Keratinocyte (primary cell): Measurements from ENCODE around the gene SBK2. TPM values are rescaled to one million over a fixed set of nuclear protein-coding genes. Genes with fewer than 3 reads are reported as not detected.

ENCODE experiments used
- DNase-seq: peaks from one replicate; pipeline ENCODE4 v3.0.0-alpha.2; 2011; ENCODE audit warnings: low read depth, missing footprints, low spot score
- FAIRE-seq: peaks from 2 replicates; lab custom pipeline; 2011; peaks lifted over from hg19 to GRCh38; lab: Jason Lieb, UNC
- H2AFZ ChIP-seq: 2 replicates; pipeline ENCODE4 v1.6.0; 2012; ENCODE audit warnings: low read length, control low read depth, inconsistent platforms; ENCODE audit not compliant: control insufficient read depth
- H3K27ac ChIP-seq: 2 replicates; pipeline ENCODE4 v1.5.1; 2011; ENCODE audit warnings: low read length; ENCODE audit not compliant: control insufficient read depth, insufficient read depth
- H3K27me3 ChIP-seq: 3 replicates; pipeline ENCODE4 v1.6.0; 2011; ENCODE audit warnings: low read length; ENCODE audit not compliant: control insufficient read depth, insufficient read depth; ENCODE audit errors: extremely low read depth
- H3K36me3 ChIP-seq, 2 experiments: 2 replicates in 1 of 2; 3 replicates in 1 of 2; pipeline ENCODE4 v1.5.1; 2011; ENCODE audit warnings: low read length in 2 of 2, mild to moderate bottlenecking in 1 of 2; ENCODE audit not compliant: control insufficient read depth in 2 of 2, insufficient read depth in 2 of 2; ENCODE audit errors: extremely low read depth in 1 of 2
- H3K4me1 ChIP-seq: 3 replicates; pipeline ENCODE4 v1.5.1; 2011; ENCODE audit warnings: low read length; ENCODE audit not compliant: control insufficient read depth, insufficient read depth; ENCODE audit errors: extremely low read depth
- H3K4me2 ChIP-seq: 3 replicates; pipeline ENCODE4 v1.6.0; 2011; ENCODE audit warnings: low read depth, low read length; ENCODE audit not compliant: control insufficient read depth, insufficient read depth; ENCODE audit errors: extremely low read depth
- H3K4me3 ChIP-seq, 3 experiments: fragments of 200-600 bp in 1 of 3; sonication (generic) in 1 of 3; 2 replicates in 2 of 3; 3 replicates in 1 of 3; pipeline ENCODE4 v1.5.1; 2011 to 2016; ENCODE audit warnings: low read length in 3 of 3, mild to moderate bottlenecking in 3 of 3, control low read depth in 2 of 3, inconsistent platforms in 1 of 3, low read depth in 1 of 3, mixed read lengths in 1 of 3, mixed run types in 1 of 3, moderate library complexity in 1 of 3; ENCODE audit not compliant: control insufficient read depth in 2 of 3, insufficient read depth in 2 of 3; ENCODE audit errors: extremely low read depth in 1 of 3
- H3K79me2 ChIP-seq: 2 replicates; pipeline ENCODE4 v1.6.0; 2012; ENCODE audit warnings: low read length; ENCODE audit not compliant: control insufficient read depth, insufficient read depth
- H3K9ac ChIP-seq: 3 replicates; pipeline ENCODE4 v1.6.0; 2011; ENCODE audit warnings: low read length; ENCODE audit not compliant: control insufficient read depth, insufficient read depth; ENCODE audit errors: extremely low read depth
- H3K9me1 ChIP-seq: 3 replicates; pipeline ENCODE4 v1.6.0; 2011; ENCODE audit warnings: low read length; ENCODE audit not compliant: control insufficient read depth, insufficient read depth; ENCODE audit errors: extremely low read depth
- H3K9me3 ChIP-seq: 2 replicates; pipeline ENCODE4 v1.5.1; 2012; ENCODE audit warnings: low read depth, low read length; ENCODE audit not compliant: control insufficient read depth
- H4K20me1 ChIP-seq: 3 replicates; pipeline ENCODE4 v1.6.0; 2011; ENCODE audit warnings: low read length; ENCODE audit not compliant: control insufficient read depth, insufficient read depth; ENCODE audit errors: extremely low read depth
- CTCF ChIP-seq, 3 experiments: IDR thresholded peaks in 1 of 3; conservative IDR thresholded peaks in 1 of 3; optimal IDR thresholded peaks in 1 of 3; 2 replicates in 2 of 3; 3 replicates in 1 of 3; pipeline versions ENCODE3 to v1.5.1; 2011; ENCODE audit warnings: low read length in 3 of 3, mild to moderate bottlenecking in 3 of 3, moderate library complexity in 2 of 3, control low read depth in 1 of 3, inconsistent platforms in 1 of 3; ENCODE audit not compliant: insufficient read depth in 2 of 3; ENCODE audit errors: extremely low read depth in 1 of 3
- EZH2 ChIP-seq: IDR thresholded peaks from one replicate; pipeline ENCODE4 v1.6.1; 2012; ENCODE audit warnings: inconsistent platforms, mild to moderate bottlenecking, low read length, moderate library complexity
- dilution Hi-C: fragments of 300-500 bp; cut with MboI; formaldehyde crosslinking; loops from one replicate; pipeline ENCODE4 v1.7.0; 2020; ENCODE audit warnings: low sequenced_read_pairs; ENCODE audit not compliant: extremely low pct_ligation_motif_present
- polyA plus RNA-seq, 5 experiments: library from polyadenylated mRNA; depleted of rRNA in 3 of 5; stranded (reverse) in 3 of 5; stranded (forward) in 1 of 5; unstranded in 1 of 5; fragments of >200 nt; gene quantifications; 1 replicate in 1 of 5; 2 replicates in 3 of 5; 3 replicates in 1 of 5; pipeline versions ENCODE4 v1.2.1 to v1.2.3, GENCODE V29; 2011 to 2012; ENCODE audit warnings: missing spikeins in 2 of 5, low read depth in 1 of 5, low replicate concordance in 1 of 5

The SBK2 gene
- polyA plus RNA-seq, 1 donor (not counting 4 experiments of a cell fraction or from before 2014, with no cell fraction given): not detected

- no peak overlapping the region for H3K4me2 ChIP-seq
- no peak overlapping the region for H3K9ac ChIP-seq
- no peak overlapping the region for H2AFZ ChIP-seq
- no peak for DNase-seq
- dilution Hi-C loops: no loop called here
- H3K4me3 ChIP-seq: no peak overlapping the region
- H3K36me3 ChIP-seq: no peaks in the 10 kb centered on the region
- H3K9me3 ChIP-seq: no peaks in the 10 kb centered on the region
- no peak for FAIRE-seq
- TF ChIP-seq EZH2 (no peak), CTCF (optimal IDR thresholded peaks at IDR 0.05 in 1 of 3, IDR thresholded peaks at IDR 0.05 in 1 of 3, conservative IDR thresholded peaks at IDR 0.05 in 1 of 3; ENCODE audit: extremely low read depth in 1 of 3, insufficient read depth in 2 of 3, low read length in 3 of 3) (no peak)
- H3K9me1 ChIP-seq: no peaks in the 10 kb centered on the region
- no peaks in the 10 kb centered on the region for H3K79me2 ChIP-seq
- no peak overlapping the region for H3K27ac ChIP-seq
- H3K27me3 ChIP-seq: no peaks in the 10 kb centered on the region
- no peaks in the 10 kb centered on the region for H4K20me1 ChIP-seq
- no peaks in the 10 kb centered on the region for H3K4me1 ChIP-seq
Measured at GRCh38 chr19:55504981-55505380, 32.0 kb downstream of the SBK2 start.

- Histone ChIP-seq H3K9ac (no peak overlapping the region), H3K36me3 (no peaks in the 10 kb centered on the region), H3K79me2 (no peaks in the 10 kb centered on the region), H3K4me3 (no peak overlapping the region), H3K9me1 (no peaks in the 10 kb centered on the region), H3K27me3 (peaks cover 1% of the 10 kb centered on the region), H3K27ac (no peak overlapping the region), H3K4me2 (peak overlapping the region; percentile 71), H4K20me1 (no peaks in the 10 kb centered on the region), H3K9me3 (no peaks in the 10 kb centered on the region), H3K4me1 (no peaks in the 10 kb centered on the region), H2AFZ (no peak overlapping the region)
- dilution Hi-C loops: no loop called here
- TF ChIP-seq EZH2 (no peak), CTCF (optimal IDR thresholded peaks at IDR 0.05 in 1 of 3, IDR thresholded peaks at IDR 0.05 in 1 of 3, conservative IDR thresholded peaks at IDR 0.05 in 1 of 3; ENCODE audit: extremely low read depth in 1 of 3, insufficient read depth in 2 of 3, low read length in 3 of 3) (no peak)
- FAIRE-seq (no peak), DNase-seq (no peak)
Measured at GRCh38 chr19:55504252-55504603, 32.7 kb downstream of the SBK2 start.
